Neural crest cell (in vitro differentiated cells): ENCODE data around the gene SORBS2. TPM values are rescaled to one million over a fixed set of nuclear protein-coding genes. Genes with fewer than 3 reads are reported as not detected.

Experiments used
- DNase-seq: peaks from one replicate; pipeline ENCODE4 v3.0.0; 2021; ENCODE audit warnings: low read depth, mixed read lengths, low spot score
- H3K27ac Mint-ChIP-seq: one replicate; pipeline ENCODE4 v1.8.0; 2021; ENCODE audit warnings: mild to moderate bottlenecking, mixed read lengths; ENCODE audit not compliant: unreplicated experiment
- H3K27me3 Mint-ChIP-seq: 2 replicates; pipeline ENCODE4 v1.8.0; 2021; ENCODE audit warnings: low read depth, mild to moderate bottlenecking, mixed read lengths
- H3K36me3 Mint-ChIP-seq: 2 replicates; pipeline ENCODE4 v1.8.0; 2021; ENCODE audit warnings: low read depth, mild to moderate bottlenecking, mixed read lengths
- H3K4me1 Mint-ChIP-seq: 2 replicates; pipeline ENCODE4 v1.8.0; 2021; ENCODE audit warnings: mixed read lengths
- H3K4me3 Mint-ChIP-seq: one replicate; pipeline ENCODE4 v1.8.0; 2021; ENCODE audit warnings: mild to moderate bottlenecking, mixed read lengths
- H3K9me3 Mint-ChIP-seq: 2 replicates; pipeline ENCODE4 v1.8.0; 2021; ENCODE audit warnings: mixed read lengths
- total RNA-seq: library from RNA; stranded (reverse); gene quantifications from 2 replicates; pipeline ENCODE4 v1.2.1, GENCODE V29; 2021
- TF ChIP-seq, protein P1 (sequence below): fragments of 200-600 bp; sonication (generic); conservative IDR thresholded peaks from 2 replicates; pipeline ENCODE4 v1.5.0; 2021; ENCODE audit warnings: antibody characterized with exemption, mild to moderate bottlenecking

SORBS2 gene
- total RNA-seq, 1 donor from 2014 or later: 42.3 TPM

DNA sequence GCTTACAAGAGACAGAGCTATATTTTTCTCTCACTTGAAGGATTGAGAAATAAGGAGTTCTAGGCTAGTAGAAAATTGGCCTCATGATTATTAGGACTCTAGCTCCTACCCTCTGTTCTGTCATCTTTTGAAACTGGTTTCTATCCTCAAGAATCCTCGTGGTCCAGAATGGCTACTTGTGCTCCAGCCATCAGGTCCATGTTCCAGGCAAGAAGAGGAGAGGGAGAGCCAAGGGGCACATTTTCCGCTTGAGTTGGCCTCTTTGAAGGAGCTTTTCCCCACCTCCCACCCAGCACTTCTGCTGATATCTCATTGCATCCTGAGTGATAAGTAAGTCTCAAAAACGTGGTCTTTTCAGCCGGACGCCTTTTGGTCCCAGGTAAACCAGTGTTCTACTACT is 7.2 kb upstream of the SORBS2 start:
- no peaks in the 10 kb centered on the region for H3K27me3 Mint-ChIP-seq
- TF ChIP-seq, protein P1, sequence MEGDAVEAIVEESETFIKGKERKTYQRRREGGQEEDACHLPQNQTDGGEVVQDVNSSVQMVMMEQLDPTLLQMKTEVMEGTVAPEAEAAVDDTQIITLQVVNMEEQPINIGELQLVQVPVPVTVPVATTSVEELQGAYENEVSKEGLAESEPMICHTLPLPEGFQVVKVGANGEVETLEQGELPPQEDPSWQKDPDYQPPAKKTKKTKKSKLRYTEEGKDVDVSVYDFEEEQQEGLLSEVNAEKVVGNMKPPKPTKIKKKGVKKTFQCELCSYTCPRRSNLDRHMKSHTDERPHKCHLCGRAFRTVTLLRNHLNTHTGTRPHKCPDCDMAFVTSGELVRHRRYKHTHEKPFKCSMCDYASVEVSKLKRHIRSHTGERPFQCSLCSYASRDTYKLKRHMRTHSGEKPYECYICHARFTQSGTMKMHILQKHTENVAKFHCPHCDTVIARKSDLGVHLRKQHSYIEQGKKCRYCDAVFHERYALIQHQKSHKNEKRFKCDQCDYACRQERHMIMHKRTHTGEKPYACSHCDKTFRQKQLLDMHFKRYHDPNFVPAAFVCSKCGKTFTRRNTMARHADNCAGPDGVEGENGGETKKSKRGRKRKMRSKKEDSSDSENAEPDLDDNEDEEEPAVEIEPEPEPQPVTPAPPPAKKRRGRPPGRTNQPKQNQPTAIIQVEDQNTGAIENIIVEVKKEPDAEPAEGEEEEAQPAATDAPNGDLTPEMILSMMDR: no peak
- no peaks in the 10 kb centered on the region for H3K36me3 Mint-ChIP-seq
- no peak overlapping the region for H3K27ac Mint-ChIP-seq
- no peak for DNase-seq
- no peaks in the 10 kb centered on the region for H3K9me3 Mint-ChIP-seq
- no peak overlapping the region for H3K4me3 Mint-ChIP-seq
- peaks cover 22% of the 10 kb centered on the region for H3K4me1 Mint-ChIP-seq

- Mint-ChIP-seq H3K36me3 (no peaks in the 10 kb centered on the region), H3K4me3 (no peak overlapping the region), H3K4me1 (peaks cover 34% of the 10 kb centered on the region), H3K27me3 (no peaks in the 10 kb centered on the region), H3K27ac (no peak overlapping the region), H3K9me3 (no peaks in the 10 kb centered on the region)
- DNase-seq: no peak
- TF ChIP-seq, protein P1: no peak
Measured at GRCh38 chr4:185817403-185817818, 5.4 kb upstream of the SORBS2 start.

- no peaks in the 10 kb centered on the region for H3K36me3 Mint-ChIP-seq
- TF ChIP-seq, protein P1: no peak
- H3K9me3 Mint-ChIP-seq: no peaks in the 10 kb centered on the region
- H3K27me3 Mint-ChIP-seq: no peaks in the 10 kb centered on the region
- H3K4me1 Mint-ChIP-seq: peaks cover 63% of the 10 kb centered on the region
- no peak overlapping the region for H3K27ac Mint-ChIP-seq
- DNase-seq: no peak
- H3K4me3 Mint-ChIP-seq: peak overlapping the region; percentile 39
Measured at GRCh38 chr4:185813133-185813532, 1.1 kb upstream of the SORBS2 start.

- Mint-ChIP-seq H3K4me1 (peaks cover 52% of the 10 kb centered on the region), H3K9me3 (no peaks in the 10 kb centered on the region)
Measured at GRCh38 chr4:185810746-185811508, 1.1 kb downstream of the SORBS2 start.

DNA sequence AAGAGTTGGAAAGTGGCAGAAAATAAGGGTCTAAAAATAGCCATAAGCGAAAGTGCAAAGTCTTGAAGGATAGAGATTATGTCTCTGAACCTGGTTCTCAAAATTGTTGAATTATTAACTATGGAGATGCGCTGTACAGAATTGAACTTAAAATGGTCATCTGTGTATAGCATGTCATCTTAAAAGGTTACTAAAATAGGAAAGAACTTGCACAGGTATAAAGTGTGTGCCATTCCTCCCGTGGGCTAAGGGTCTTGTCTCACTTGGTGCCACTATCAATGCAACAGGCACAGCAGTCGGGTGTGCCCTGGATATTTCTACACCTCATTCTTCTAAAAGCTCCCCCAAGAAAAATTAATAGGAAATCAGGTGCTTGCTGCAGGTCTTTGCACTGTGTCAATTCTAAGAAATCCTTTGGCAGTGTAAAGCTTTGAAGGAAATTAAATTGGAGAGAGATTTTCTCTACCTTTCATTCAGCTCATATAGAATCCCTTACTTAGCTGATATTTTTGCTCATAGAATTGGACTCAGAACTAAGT is 2.4 kb downstream of the SORBS2 start:
- Mint-ChIP-seq H3K9me3 (no peaks in the 10 kb centered on the region), H3K27me3 (no peaks in the 10 kb centered on the region), H3K4me1 (peaks cover 58% of the 10 kb centered on the region), H3K36me3 (no peaks in the 10 kb centered on the region), H3K4me3 (peak overlapping the region; percentile 88), H3K27ac (peak overlapping the region; percentile 48)
- TF ChIP-seq, protein P1: no peak
- no peak for DNase-seq

More at GRCh38 chr4:185810746-185811508, 1.1 kb downstream of the SORBS2 start:
- TF ChIP-seq, protein P1: no peak
- H3K4me3 Mint-ChIP-seq: peak overlapping the region; percentile 87
- H3K27ac Mint-ChIP-seq: peak overlapping the region; percentile 20
- no peaks in the 10 kb centered on the region for H3K36me3 Mint-ChIP-seq
- no peaks in the 10 kb centered on the region for H3K27me3 Mint-ChIP-seq
- peak; percentile 13 for DNase-seq
